Measurements from ENCODE around the gene TPP1.

- TF ChIP-seq CTCF (conservative IDR thresholded peaks at IDR 0.05 in 1 of 2, IDR thresholded peaks at IDR 0.05 in 1 of 2; ENCODE audit: low read depth in 1 of 2, low read length in 2 of 2): no peak
- TF ChIP-seq EZH2 (IDR thresholded peaks at IDR 0.05; ENCODE audit: low read length, missing control alignments): no peak
Observed at GRCh38 chr11:6584528-6584927, 34.7 kb downstream of the TPP1 start.
